ENCODE results near the gene SLC36A4. TPM values are rescaled to one million over a fixed set of nuclear protein-coding genes. Genes with fewer than 3 reads are reported as not detected.

The SLC36A4 gene
- total RNA-seq, 2 experiments from 2014 or later: 15.9 to 16.4 TPM

- ChIA-PET CTCF (no interaction called here), POLR2A (no interaction called here)
- H3K4me3 Mint-ChIP-seq: no peak overlapping the region
- Histone ChIP-seq H3K27me3 (ENCODE audit: control insufficient read depth in 1 of 2, insufficient read depth in 2 of 2, low read length in 2 of 2) (no peaks in the 10 kb centered on the region), H3K36me3 (ENCODE audit: insufficient read depth, low read length) (no peaks in the 10 kb centered on the region), H3K9me3 (ENCODE audit: control insufficient read depth in 1 of 2, insufficient read depth in 1 of 2, low read length in 2 of 2) (peaks cover 4 to 5% of the 10 kb centered on the region in 2 experiments), H3K4me1 (ENCODE audit: insufficient read depth, low read length) (no peaks in the 10 kb centered on the region), H3K4me3 (ENCODE audit: low read length) (no peak overlapping the region), H3K27ac (ENCODE audit: low read depth in 1 of 2, low read length in 2 of 2) (no peak overlapping the region)
- H3K9me3 Mint-ChIP-seq: peaks cover 5% of the 10 kb centered on the region
- H3K27me3 Mint-ChIP-seq: no peaks in the 10 kb centered on the region
- ATAC-seq (ENCODE audit: poor library complexity): no peak
- H3K27ac Mint-ChIP-seq: no peak overlapping the region
- no peak for DNase-seq
- H3K36me3 Mint-ChIP-seq (ENCODE audit: low read depth): peaks cover 47% of the 10 kb centered on the region
- H3K4me1 Mint-ChIP-seq (ENCODE audit: low read depth): no peaks in the 10 kb centered on the region
- intact Hi-C loops (cut with DNase I, micrococcal nuclease): no loop called here
- TF ChIP-seq CTCF (IDR thresholded peaks at IDR 0.05): no peak
These were observed 42.1 kb downstream of the SLC36A4 start for GRCh38 chr11:93155738-93156137.

GRCh38 chr11:93145390-93145915, 52.3 kb downstream of the SLC36A4 start:
- peaks cover 10% of the 10 kb centered on the region for H3K36me3 Mint-ChIP-seq (ENCODE audit: low read depth)
- ATAC-seq (ENCODE audit: poor library complexity) (no peak), DNase-seq (no peak)
- H3K27me3 Mint-ChIP-seq: no peaks in the 10 kb centered on the region
- Histone ChIP-seq H3K9me3 (ENCODE audit: control insufficient read depth in 1 of 2, insufficient read depth in 1 of 2, low read length in 2 of 2) (no peaks in the 10 kb centered on the region), H3K27me3 (ENCODE audit: control insufficient read depth in 1 of 2, insufficient read depth in 2 of 2, low read length in 2 of 2) (no peaks in the 10 kb centered on the region), H3K4me1 (ENCODE audit: insufficient read depth, low read length) (no peaks in the 10 kb centered on the region), H3K36me3 (ENCODE audit: insufficient read depth, low read length) (no peaks in the 10 kb centered on the region), H3K4me3 (ENCODE audit: low read length) (no peak overlapping the region), H3K27ac (ENCODE audit: low read depth in 1 of 2, low read length in 2 of 2) (no peak overlapping the region)
- no peak overlapping the region for H3K4me3 Mint-ChIP-seq
- TF ChIP-seq CTCF (IDR thresholded peaks at IDR 0.05): no peak
- no peaks in the 10 kb centered on the region for H3K4me1 Mint-ChIP-seq (ENCODE audit: low read depth)
- no peaks in the 10 kb centered on the region for H3K9me3 Mint-ChIP-seq
- intact Hi-C loops (cut with DNase I, micrococcal nuclease): no loop called here
- H3K27ac Mint-ChIP-seq: no peak overlapping the region
- ChIA-PET CTCF (no interaction called here), POLR2A (no interaction called here)

- no peaks in the 10 kb centered on the region for H3K27me3 ChIP-seq (ENCODE audit: control insufficient read depth in 1 of 2, insufficient read depth in 2 of 2, low read length in 2 of 2)
- H3K4me3 Mint-ChIP-seq: no peak overlapping the region
- CTCF ChIA-PET: no interaction called here
- no peaks in the 10 kb centered on the region for H3K9me3 ChIP-seq (ENCODE audit: control insufficient read depth in 1 of 2, insufficient read depth in 1 of 2, low read length in 2 of 2)
- POLR2A ChIA-PET: no interaction called here
- H3K36me3 ChIP-seq (ENCODE audit: insufficient read depth, low read length): no peaks in the 10 kb centered on the region
- DNase-seq (no peak), ATAC-seq (ENCODE audit: poor library complexity) (no peak)
- H3K27ac Mint-ChIP-seq: no peak overlapping the region
- H3K27me3 Mint-ChIP-seq: no peaks in the 10 kb centered on the region
- peaks cover 10% of the 10 kb centered on the region for H3K36me3 Mint-ChIP-seq (ENCODE audit: low read depth)
- no peak overlapping the region for H3K27ac ChIP-seq (ENCODE audit: low read depth in 1 of 2, low read length in 2 of 2)
- intact Hi-C loops (cut with DNase I, micrococcal nuclease): no loop called here
- no peaks in the 10 kb centered on the region for H3K9me3 Mint-ChIP-seq
- no peak for TF ChIP-seq CTCF (IDR thresholded peaks at IDR 0.05)
- H3K4me1 Mint-ChIP-seq (ENCODE audit: low read depth): no peaks in the 10 kb centered on the region
- H3K4me1 ChIP-seq (ENCODE audit: insufficient read depth, low read length): no peaks in the 10 kb centered on the region
- H3K4me3 ChIP-seq (ENCODE audit: low read length): no peak overlapping the region
These were observed 54.0 kb downstream of the SLC36A4 start for GRCh38 chr11:93143800-93144199.
